GM21367 (cell line): ENCODE results near the gene BRAT1.
"Not testable (repeated sequence)": the region's sequence is repeated elsewhere in the genome, so short reads cannot be mapped to it uniquely, and the experiment has no call there.

Experiments
- ATAC-seq: cut with Tn5 transposase; IDR thresholded peaks from one replicate; pipeline ENCODE4 v1.9.1; 2021; ENCODE audit not compliant: unreplicated experiment

The BRAT1 gene

DNA sequence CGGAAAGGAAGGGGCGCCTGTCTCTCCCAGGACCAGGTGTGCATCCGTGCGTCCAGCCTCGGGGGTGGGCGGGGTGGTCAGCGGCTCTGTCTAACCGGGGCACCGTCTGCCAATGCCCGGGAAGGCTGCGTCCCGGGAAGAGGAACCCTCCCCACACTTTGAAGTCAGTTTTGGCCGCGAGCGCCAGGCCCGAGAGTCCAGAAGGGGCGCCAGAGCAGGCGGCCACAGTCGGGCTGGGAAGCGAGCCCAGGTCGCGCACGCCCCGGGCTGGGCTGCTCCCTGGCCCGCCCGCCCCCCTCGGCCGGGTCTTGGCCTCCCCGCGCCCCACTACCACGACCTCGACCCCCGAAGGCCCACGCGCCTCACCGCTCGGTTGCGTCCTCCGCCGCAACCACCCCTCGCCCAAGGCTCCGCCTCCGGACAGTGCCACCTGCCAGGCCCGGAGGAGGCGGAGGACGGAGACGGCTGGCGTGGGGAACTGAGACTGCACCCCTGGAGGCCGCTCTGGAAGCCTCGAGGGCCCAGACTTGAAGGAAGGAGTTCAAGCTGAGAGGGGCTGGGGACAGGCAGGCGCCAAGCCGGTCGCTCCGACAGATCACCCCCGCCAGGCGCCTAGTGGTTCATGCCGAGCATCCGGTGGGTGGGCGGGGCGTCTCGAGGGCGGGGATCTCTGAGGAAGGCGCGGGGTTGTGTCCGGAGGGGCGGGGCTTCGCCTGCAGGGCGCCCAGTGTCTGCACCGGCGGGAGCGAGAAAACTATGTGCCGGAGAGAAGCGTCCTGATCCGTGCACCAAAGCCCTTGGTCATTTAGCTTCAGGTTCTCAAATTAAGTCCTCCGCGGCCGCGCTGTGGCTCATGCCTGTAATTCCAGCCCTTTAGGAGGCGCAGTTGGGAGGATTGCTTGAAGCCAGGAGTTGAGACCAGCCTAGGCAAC, at the start of gene BRAT1:
Gene BRAT1, minus strand, starts transcription at position 404 of the 932 bp plus-strand sequence. CDS start 1,093 bp downstream, outside the sequence.
- ATAC-seq = peak; percentile 45

- ATAC-seq = no peak
Measured at GRCh38 chr7:2604608-2605174, 49.4 kb upstream of the BRAT1 start.

DNA sequence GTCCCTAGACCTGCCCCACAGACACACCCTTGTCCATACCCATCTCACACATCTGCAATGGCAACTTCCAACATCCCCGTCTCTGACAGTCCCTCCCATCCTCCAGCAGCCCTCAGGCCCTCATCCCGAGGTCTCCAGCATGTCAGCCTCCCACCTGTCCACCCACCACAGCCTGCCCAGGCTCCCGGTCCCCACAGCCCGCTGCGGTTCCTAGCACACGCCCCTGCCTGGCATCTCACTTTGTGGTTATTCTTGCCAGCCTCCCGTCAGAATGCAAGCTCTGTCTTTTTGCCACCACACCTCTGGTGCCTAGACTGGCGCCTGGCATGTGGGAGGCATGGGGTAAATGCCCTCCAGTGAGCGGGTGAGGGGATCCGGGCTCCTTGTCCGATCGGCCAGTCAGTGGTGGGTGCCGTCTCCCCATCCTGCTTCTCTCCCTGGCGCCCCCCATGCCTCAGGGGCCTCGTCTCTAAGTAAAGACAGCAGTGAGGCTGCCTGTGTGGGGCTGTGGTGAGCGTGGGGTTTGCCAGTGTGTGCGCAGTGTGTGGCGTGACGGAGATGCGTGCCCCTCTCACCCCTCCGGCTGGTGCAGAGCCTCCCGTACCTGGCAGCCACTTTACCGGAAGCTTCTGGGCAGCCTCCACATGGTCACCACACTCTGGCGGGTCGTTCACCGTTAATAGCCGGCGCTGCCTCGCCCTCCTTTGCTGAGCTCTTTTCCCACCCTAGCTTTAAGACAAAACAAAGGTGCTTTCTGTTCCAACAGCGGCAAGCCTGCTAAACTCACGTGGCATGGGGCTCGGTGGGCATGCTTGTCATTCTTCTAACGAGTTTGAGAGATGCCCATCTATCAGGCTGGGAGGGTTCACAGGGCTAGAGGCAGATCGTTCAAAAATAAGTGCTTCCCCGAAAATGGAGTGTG, 48.0 kb upstream of the BRAT1 start:
- ATAC-seq = no peak

DNA sequence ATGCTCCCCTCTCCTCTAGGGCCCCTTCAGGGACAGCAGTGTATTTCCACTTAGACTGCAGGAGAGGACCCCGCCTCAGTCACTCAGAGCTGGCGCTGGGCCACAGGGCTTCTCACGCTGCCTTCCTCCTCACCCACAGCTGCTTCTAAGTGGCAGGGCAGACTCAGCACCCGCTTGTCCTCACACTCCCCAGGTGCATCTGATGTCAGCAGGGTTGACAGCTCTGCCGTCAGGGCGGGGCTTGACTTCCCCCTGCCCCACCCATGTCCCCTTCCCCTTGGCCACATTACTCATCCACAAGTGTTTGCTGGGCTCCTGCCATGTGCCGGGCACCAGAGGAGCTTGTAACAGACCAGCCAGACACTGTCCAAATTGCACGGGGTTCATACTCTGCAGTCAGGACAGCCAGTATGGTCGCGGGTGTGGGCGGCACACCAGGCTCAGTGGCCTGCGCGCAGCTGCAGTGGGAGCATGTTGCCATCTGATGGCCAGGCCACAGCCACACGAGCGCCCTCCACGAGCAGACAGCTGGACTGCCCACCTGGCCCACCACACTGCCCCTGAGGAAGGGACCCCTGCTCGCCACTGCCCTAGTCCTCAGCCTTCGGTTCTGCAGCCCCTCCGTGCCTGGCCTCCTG, 47.2 kb upstream of the BRAT1 start:
- ATAC-seq = no peak

- no peak for ATAC-seq
Measured at GRCh38 chr7:2601907-2602306, 46.6 kb upstream of the BRAT1 start.

GRCh38 chr7:2601065-2601464, 45.7 kb upstream of the BRAT1 start:
- no peak for ATAC-seq

GRCh38 chr7:2598154-2598823, 43.0 kb upstream of the BRAT1 start:
- no peak for ATAC-seq

- ATAC-seq = no peak
Measured at GRCh38 chr7:2597273-2597640, 41.9 kb upstream of the BRAT1 start.

DNA sequence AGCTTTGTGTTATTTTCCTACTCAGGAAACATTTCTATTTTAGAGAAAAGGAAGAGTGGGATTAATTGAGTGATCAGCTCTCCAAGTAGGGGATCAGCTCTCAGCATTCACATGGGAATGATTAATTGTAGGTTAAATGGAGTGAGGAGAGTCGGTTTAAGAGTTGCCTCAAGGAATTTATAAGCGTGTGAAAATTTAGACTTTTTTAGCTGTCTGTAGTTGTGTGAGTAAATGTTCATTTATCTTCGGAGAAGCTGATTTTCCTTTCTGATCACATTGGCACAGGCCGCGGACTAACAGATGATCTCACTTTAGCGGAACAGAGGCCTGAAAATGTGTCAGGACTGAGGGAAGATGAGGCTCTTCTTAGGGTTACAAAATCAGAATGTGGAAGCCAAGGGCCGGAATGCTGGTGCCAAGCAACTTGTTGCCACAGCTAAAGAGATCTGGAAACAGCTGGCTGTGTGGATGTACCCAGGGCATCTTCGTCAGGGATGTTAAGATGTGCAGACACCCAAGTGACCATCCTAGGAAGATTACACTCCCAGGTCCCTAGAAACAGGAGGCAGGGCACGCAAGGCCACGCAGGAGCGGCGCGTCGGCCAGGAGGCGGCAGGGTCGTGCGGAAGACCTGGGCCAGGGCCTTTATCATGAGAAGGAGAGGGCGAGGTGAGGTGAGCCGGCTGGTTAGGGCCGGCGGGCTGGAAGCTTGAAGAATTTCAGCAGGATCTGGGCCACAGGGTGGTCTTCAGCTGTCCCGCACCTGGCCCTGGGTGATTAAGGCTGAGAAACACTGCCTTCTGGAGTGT, 41.3 kb upstream of the BRAT1 start:
- no peak for ATAC-seq

DNA sequence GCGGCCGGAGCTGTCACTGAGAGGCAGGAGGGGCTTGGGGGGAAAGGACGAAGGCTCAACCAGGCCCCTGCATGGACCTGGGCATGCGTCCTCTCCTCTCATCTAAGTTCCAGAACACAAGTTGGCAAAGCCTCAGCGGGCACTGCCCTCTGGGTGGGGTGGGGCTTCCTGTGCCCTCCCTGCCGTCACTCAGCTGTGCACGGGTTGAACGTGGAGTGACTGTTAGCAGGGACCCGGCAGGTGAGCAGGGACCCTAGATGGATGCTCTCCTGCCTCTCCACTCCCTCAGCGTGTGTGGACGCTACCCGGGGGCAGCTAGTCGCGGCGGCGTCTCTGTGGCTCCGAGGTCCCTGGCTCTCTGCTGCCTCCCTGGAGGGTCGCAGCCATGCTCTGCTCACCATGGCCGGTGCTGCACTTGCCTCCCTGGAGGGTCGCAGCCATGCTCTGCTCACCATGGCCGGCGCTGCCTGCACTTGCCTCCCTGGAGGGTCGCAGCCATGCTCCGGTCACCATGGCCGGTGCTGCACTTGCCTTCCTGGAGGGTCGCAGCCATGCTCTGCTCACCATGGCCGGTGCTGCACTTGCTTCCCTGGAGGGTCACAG, 40.0 kb upstream of the BRAT1 start:
- ATAC-seq = no peak

GRCh38 chr7:2594599-2594998, 39.3 kb upstream of the BRAT1 start:
- ATAC-seq = no peak

DNA sequence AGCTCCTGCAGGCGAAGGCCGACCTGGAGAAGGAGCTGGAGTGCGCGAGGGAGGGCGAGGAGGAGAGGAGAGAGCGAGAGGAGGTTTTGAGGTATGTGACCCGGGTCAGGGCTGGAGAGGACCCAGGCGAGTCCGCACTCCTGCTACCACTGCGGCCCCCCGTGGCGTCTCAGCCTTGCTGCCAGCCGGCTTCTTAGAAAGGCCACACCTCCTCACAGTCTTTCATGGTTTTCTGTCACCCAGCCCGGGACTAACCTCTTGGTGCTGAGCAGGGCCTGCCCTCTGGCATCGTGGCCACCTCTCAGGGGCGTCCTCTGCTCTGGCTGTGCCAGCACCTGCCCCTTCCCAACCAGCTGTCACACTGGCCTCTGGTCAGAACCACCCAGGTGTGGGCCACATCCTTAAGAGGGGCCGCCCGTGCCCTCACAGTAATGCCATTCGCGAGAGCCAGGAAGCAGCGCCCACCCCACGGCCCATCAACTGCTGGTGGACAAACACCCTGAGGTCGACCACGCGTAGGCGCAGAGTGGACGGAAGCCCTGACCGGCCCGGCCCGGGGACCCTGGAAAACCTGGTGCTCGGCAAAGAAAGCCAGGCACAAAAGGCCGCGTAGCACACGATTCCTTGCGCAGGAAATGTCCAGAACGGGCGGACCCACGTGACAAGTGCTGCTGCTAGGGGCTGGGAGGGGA, 37.9 kb upstream of the BRAT1 start:
- no peak for ATAC-seq

- no peak for ATAC-seq
Measured at GRCh38 chr7:2592375-2592865, 37.1 kb upstream of the BRAT1 start.

DNA sequence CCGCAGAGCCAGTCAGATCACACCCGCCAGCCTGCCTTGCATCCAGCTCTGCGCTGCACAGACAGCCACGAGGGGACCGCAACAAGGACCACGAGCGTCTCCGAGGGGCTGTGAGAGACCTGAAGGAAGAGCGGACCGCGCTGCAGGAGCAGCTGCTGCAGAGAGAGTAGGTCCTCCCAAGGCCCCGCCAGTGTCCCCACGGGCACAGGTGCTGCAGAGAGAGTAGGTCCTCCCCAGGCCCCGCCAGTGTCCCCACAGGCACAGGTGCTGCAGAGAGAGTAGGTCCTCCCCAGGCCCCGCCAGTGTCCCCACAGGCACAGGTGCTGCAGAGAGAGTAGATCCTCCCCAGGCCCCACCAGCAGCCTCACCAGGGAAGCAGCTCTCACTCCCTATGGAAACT, 34.6 kb upstream of the BRAT1 start:
- ATAC-seq = not testable (repeated sequence)

DNA sequence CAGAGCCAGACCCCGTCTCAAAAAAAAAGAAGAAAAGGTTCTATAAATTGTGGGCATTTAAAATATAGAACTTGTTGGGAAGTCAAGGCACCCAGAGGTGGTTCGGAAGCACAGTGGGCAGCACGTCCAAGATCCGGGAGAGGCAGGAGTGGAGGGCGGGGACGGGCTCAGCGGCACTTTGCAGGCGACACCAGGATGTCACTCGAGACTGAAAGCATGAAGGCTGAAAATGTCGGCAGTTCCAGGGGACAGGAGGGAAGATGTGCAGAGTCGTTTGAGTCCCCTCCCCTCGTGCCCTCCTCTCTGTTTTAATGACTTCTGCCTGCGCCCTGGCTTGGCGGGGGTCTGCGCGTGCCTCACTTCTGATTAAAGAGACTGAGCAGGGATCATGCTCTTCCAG, 34.0 kb upstream of the BRAT1 start:
- ATAC-seq = no peak

- no peak for ATAC-seq
Measured at GRCh38 chr7:2587778-2588177, 32.5 kb upstream of the BRAT1 start.

- no peak for ATAC-seq
Measured at GRCh38 chr7:2587134-2587533, 31.8 kb upstream of the BRAT1 start.

DNA sequence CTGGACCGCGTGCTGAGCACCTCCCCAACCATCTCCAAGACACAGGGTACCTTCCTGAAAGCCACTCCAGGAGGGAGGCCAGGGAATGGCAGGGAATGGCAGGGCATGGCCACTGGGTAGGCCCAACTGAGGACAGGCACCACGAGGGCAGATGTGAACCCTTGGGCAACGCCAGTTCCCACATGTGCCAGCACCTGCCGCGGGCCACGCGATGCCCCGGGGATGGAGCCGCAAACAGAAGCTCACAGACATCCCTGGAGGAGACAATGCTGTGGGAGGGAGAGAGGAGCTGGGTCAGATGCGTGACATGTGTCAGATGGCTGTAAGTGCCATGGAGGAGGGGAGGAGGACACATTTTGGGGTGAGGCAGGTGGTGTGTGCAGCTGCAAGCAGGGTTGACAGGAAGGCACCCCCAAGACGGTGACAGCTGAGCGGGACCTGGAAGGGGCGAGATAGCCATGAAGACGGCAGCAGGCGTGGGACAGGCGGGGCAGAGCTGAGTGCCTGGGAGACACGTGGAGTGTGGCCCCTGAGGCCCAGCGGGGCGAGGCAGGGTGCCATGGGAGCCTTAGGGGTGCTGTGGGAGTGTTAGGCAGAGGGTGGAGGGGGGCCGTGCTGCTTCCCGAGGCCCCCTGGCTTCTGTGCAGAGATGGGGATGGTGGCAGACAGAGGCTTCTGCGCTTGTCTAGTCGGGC, 31.1 kb upstream of the BRAT1 start:
- ATAC-seq = no peak
